GM12864 (cell line): ENCODE data around the gene GCNT4.

Source experiments
- DNase-seq: peaks from one replicate; pipeline ENCODE4 v3.0.0-alpha.2; 2011; ENCODE audit warnings: low read depth
- H3K4me3 ChIP-seq: 2 replicates; pipeline ENCODE4 v1.5.1; 2011; ENCODE audit warnings: mild to moderate bottlenecking, low read depth, low read length, control low read depth
- TF ChIP-seq, protein P1 (sequence below): IDR thresholded peaks from 2 replicates; pipeline ENCODE4 v1.5.1; 2011; ENCODE audit warnings: low read depth, mild to moderate bottlenecking, moderate library complexity, low read length, control low read depth, inconsistent platforms; ENCODE audit errors: missing control alignments

Gene GCNT4

DNA sequence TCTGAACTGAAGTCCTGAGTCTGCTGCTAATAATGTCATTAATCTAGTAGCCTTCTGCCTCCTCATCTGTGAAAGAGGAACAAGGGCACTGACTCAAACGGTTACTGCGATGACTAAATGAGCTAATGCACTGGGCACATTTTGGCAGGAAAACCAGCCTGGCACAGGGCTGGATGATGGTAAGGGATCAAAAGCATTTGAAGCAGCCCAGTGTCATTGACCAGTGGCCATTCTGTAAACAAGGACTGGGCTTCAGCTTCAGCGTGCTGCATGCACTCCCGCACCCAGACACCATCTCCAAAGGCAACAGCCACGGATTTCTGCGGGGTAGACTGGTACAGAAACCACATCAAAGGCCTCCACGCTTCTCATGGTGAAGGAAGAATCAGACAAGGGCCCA, 8.0 kb downstream of the GCNT4 start:
- DNase-seq: no peak
- TF ChIP-seq, protein P1, sequence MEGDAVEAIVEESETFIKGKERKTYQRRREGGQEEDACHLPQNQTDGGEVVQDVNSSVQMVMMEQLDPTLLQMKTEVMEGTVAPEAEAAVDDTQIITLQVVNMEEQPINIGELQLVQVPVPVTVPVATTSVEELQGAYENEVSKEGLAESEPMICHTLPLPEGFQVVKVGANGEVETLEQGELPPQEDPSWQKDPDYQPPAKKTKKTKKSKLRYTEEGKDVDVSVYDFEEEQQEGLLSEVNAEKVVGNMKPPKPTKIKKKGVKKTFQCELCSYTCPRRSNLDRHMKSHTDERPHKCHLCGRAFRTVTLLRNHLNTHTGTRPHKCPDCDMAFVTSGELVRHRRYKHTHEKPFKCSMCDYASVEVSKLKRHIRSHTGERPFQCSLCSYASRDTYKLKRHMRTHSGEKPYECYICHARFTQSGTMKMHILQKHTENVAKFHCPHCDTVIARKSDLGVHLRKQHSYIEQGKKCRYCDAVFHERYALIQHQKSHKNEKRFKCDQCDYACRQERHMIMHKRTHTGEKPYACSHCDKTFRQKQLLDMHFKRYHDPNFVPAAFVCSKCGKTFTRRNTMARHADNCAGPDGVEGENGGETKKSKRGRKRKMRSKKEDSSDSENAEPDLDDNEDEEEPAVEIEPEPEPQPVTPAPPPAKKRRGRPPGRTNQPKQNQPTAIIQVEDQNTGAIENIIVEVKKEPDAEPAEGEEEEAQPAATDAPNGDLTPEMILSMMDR: no peak
- H3K4me3 ChIP-seq: no peak overlapping the region

DNA sequence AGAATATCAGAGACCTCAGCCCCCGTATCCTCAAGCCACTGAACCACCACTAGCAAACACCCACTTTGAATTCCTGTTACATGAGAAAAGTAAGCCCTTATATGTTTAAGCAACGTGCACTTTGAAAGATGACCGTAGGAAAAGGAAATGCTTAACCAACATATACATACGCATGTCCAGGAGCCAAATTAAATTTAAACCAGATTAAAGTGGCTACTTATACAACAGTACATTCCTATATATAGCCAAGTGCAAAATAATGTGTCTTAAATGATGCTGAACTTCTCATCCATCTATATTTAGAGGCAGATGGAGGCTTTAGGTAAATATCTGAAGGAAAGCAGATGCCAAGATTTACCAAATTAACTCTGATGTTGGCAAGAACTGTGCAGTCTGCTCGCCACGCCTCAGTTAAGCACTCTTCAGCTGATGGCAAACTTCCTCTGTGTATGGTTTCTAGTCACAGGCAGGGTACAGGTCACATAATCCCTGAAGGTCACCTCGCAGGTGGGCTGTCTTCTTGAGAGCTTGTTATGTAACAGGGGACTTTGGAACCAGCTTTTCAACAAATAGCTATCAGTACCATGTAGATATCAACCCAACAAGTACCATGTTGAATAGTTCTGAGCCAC, 8.6 kb downstream of the GCNT4 start:
- DNase-seq: no peak
- no peak overlapping the region for H3K4me3 ChIP-seq
- TF ChIP-seq, protein P1: no peak

DNA sequence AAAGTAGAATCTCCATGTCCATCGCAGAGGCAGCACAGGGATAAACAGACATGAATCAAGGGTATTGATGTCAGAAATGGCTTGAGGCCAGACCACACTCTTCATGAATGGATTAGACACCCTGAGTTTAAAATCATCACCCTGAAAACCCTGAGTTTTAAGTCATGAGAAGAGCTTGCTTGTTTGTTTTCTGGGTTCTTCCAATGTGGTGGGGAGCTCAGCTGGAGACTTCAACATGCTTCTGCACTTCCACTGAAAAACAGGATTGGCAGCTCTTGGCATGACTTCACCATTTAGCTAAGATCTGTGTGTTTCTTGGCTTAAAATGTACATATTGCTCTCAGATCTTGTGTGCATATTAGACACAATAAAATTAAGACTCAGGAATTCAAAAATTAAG, 9.8 kb downstream of the GCNT4 start:
- no peak overlapping the region for H3K4me3 ChIP-seq
- no peak for DNase-seq
- TF ChIP-seq, protein P1: no peak

DNA sequence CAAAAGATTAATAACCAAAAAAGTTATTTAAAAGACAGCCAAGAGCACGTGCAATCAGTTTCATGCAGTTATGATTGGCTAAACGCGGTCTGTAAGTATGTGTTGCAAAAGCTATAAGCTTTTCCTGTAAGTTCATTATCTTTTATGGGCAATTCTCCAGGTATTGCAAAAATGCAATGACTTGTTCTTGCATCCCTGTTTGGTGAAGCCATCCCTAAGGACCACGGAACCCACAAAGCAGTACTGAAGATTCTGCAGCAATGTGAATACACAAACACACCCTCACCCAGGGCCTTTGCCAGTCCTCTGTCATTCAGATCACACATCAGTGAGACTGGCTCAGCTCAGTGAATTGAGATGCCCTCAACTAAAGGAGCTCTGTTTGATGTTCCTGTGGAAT, 11.4 kb downstream of the GCNT4 start:
- TF ChIP-seq, protein P1: no peak
- H3K4me3 ChIP-seq: no peak overlapping the region
- DNase-seq: no peak

DNA sequence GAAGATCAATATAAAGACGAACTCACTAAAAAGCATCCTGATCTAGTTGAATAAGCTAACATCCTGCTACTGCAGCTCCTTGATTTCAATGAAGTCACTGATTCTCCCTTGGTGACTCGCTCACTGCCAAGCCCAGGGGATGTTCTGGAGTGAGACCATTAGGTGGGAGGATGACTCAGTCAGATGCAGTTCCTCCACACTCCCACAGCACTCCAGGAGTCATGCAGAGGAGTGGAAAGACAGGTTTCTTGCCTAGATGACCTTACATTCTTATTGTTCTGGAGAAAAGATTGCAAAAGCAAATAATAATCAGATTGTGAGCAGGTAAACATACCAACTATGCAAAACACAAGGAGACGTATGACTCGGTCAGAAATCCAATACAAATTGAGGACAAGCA, 15.3 kb downstream of the GCNT4 start:
- no peak for DNase-seq
- H3K4me3 ChIP-seq: no peak overlapping the region
- TF ChIP-seq, protein P1: no peak

DNA sequence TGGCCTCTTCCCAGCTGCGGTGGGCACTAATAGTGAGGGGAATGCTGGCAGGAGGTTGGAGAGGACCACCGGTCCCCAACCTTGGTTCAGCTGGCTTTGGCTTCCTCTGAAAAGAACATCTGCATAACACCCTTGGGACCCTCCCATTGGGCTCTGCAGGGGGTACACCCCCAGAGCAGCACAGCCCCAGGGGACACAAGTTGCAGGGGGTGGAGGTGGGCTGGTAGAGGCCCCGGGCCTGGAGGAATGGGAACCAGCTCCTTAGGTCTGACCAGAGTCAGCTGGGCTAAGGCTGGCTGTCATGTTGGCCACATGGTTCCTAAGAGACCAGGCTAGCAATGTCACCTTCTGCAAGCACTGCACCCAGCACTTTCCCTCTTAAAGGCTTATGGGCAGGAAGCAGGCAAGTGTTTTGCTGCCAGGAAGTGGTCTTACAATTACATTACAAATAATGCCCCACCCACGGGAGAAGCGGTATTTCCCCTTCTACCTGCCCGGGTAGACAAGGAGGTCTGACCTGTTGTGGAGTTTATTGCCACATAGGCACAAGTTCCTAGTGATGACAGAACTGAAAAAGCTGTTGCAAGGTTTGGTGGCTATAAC, 18.1 kb downstream of the GCNT4 start:
- TF ChIP-seq, protein P1: no peak
- no peak overlapping the region for H3K4me3 ChIP-seq
- no peak for DNase-seq

DNA sequence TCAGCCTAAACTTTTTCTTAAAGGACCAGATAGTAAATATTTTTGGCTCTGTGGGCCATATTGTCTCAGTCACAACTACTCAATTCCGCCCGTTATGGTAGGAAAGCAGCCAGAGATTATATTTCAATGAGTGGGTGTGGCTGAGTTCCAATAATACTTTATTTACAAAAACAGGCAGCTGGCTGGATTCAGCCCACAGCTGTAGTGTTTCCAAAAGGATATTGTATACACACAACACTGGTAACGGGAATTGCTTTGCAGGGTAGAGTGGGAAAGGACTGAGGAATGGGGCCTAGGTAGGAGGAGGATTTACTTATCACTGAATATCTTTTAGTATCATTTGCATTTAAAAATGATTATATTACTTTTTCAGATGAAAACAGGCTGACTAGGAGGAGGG, 21.0 kb downstream of the GCNT4 start:
- no peak for DNase-seq
- no peak overlapping the region for H3K4me3 ChIP-seq
- TF ChIP-seq, protein P1: no peak
